ENCODE measurements around the gene KIF3B.
"Not testable (repeated sequence)": the region's sequence is repeated elsewhere in the genome, so short reads cannot be mapped to it uniquely, and the experiment has no call there.

KIF3B gene

GRCh38 chr20:32357869-32358631 lies 80.6 kb downstream of the KIF3B start, which contains the start of gene ASXL1:
Gene ASXL1 (plus strand): TSS chr20:32358331. CDS start chr20:32358776, 445 bp downstream.
- DNase-seq = peak; percentile 98

GRCh38 chr20:32358632-32358882 lies 81.1 kb downstream of the KIF3B start:
- DNase-seq = no peak

GRCh38 chr20:32358883-32359632 lies 81.6 kb downstream of the KIF3B start:
- DNase-seq = no peak

- DNase-seq = no peak
Observed at GRCh38 chr20:32359633-32360332, 82.3 kb downstream of the KIF3B start.

GRCh38 chr20:32360333-32360634 lies 82.8 kb downstream of the KIF3B start:
- no peak for DNase-seq

GRCh38 chr20:32362901-32363364 lies 85.5 kb downstream of the KIF3B start:
- DNase-seq = no peak

- no peak for DNase-seq
Observed at GRCh38 chr20:32363492-32363891, 86.0 kb downstream of the KIF3B start.

GRCh38 chr20:32364554-32365208 lies 87.2 kb downstream of the KIF3B start:
- no peak for DNase-seq

- DNase-seq = no peak
Observed at GRCh38 chr20:32365564-32365963, 88.1 kb downstream of the KIF3B start.

- DNase-seq = no peak
Observed at GRCh38 chr20:32366380-32366779, 88.9 kb downstream of the KIF3B start.

- no peak for DNase-seq
Observed at GRCh38 chr20:32368323-32368722, 90.9 kb downstream of the KIF3B start.

GRCh38 chr20:32368925-32369324 lies 91.5 kb downstream of the KIF3B start:
- no peak for DNase-seq

- DNase-seq = no peak
Observed at GRCh38 chr20:32370897-32371296, 93.4 kb downstream of the KIF3B start.

- DNase-seq = no peak
Observed at GRCh38 chr20:32378461-32378860, 101.0 kb downstream of the KIF3B start.

- not testable (repeated sequence) for DNase-seq
Observed at GRCh38 chr20:32380037-32380436, 102.6 kb downstream of the KIF3B start.

GRCh38 chr20:32380745-32381144 lies 103.3 kb downstream of the KIF3B start:
- no peak for DNase-seq

- no peak for DNase-seq
Observed at GRCh38 chr20:32382102-32382950, 104.9 kb downstream of the KIF3B start.

GRCh38 chr20:32383441-32383840 lies 106.0 kb downstream of the KIF3B start:
- DNase-seq = not testable (repeated sequence)
